Transverse colon (tissue), 4 donors: ENCODE measurements around the gene CYSTM1. TPM values are rescaled to one million over a fixed set of nuclear protein-coding genes. Genes with fewer than 3 reads are reported as not detected.

ENCODE experiments used
- DNase-seq: peaks from one replicate; pipeline ENCODE4 v3.0.0-alpha.2; 2019
- H3K27ac ChIP-seq, 4 donors: fragments of 200-600 bp; sonication (generic); 2 replicates each; pipeline ENCODE4 v1.5.1; 2016 to 2018; ENCODE audit warnings: inconsistent platforms in 4 of 4
- H3K27me3 ChIP-seq: fragments of 200-600 bp; sonication (generic); 2 replicates; pipeline ENCODE4 v1.5.1; 2017; ENCODE audit warnings: inconsistent platforms
- H3K36me3 ChIP-seq, 4 donors: fragments of 200-600 bp; sonication (generic); 2 replicates each; pipeline ENCODE4 v1.5.1; 2017 to 2019; ENCODE audit warnings: inconsistent platforms in 4 of 4
- H3K4me1 ChIP-seq, 4 donors: fragments of 200-600 bp; sonication (generic); 2 replicates each; pipeline ENCODE4 v1.5.1; 2017 to 2020; ENCODE audit warnings: inconsistent platforms in 4 of 4
- H3K4me3 ChIP-seq, 4 donors: fragments of 200-600 bp; sonication (generic); 1 replicate in 1 of 4; 2 replicates in 3 of 4; pipeline versions ENCODE4 v1.5.1 to v1.6.1; 2017 to 2019; ENCODE audit warnings: inconsistent platforms in 4 of 4
- H3K9me3 ChIP-seq, 2 donors: fragments of 200-600 bp; sonication (generic); 2 replicates each; pipeline ENCODE4 v1.5.1; 2017 to 2019; ENCODE audit warnings: inconsistent platforms in 2 of 2
- CTCF ChIP-seq, 5 experiments: fragments of 200-600 bp in 3 of 5; fragments of 450-650 bp in 2 of 5; sonication (generic) in 3 of 5; IDR thresholded peaks; 1 replicate in 2 of 5; 2 replicates in 3 of 5; pipeline ENCODE4 v1.5.1; 2016 to 2017; ENCODE audit warnings: antibody characterized with exemption in 5 of 5, inconsistent platforms in 3 of 5, mild to moderate bottlenecking in 2 of 5, moderate library complexity in 1 of 5
- EP300 ChIP-seq: sonication (generic); formaldehyde crosslinking; IDR thresholded peaks from one replicate; pipeline ENCODE4 v1.6.1; 2017; ENCODE audit warnings: antibody characterized with exemption, low read depth
- POLR2A ChIP-seq: fragments of 450-650 bp; IDR thresholded peaks from one replicate; pipeline ENCODE4 v1.6.1; 2016; ENCODE audit warnings: antibody characterized with exemption, mild to moderate bottlenecking, moderate library complexity
- POLR2AphosphoS5 ChIP-seq, 3 donors: sonication (generic); formaldehyde crosslinking; IDR thresholded peaks; one replicate each; pipeline ENCODE4 v1.6.1; 2016; ENCODE audit warnings: antibody characterized with exemption in 3 of 3
- WGBS, 2 donors: methylation state at CpG; one replicate each; pipeline ENCODE4 v1.1.5; 2018; ENCODE audit warnings: low coverage in 1 of 2; 5-methylcytosine and 5-hydroxymethylcytosine counted together
- in situ Hi-C, 4 donors: fragments of 200-750 bp; cut with MboI; loops; one replicate each; pipeline versions ENCODE4 v1.15.0 to v1.15.1; 2017; ENCODE audit warnings: low sequenced_read_pairs in 3 of 4, low pct_ligation_motif_present in 1 of 4, low pct_unique_long_range_greater_than_20kb in 1 of 4
- intact Hi-C: fragments of 100-400 bp; cut with DNase I; formaldehyde crosslinking; loops from one replicate; pipeline ENCODE4 v1.15.1; 2023; ENCODE audit warnings: low total_unique reads
- total RNA-seq, 4 donors: library from RNA; depleted of rRNA; stranded (reverse); fragments of >200 nt; gene quantifications; one replicate each; pipeline ENCODE4 v1.1.0, GENCODE V29; 2016

Gene CYSTM1
- total RNA-seq, 4 donors from 2014 or later, result 32.8 to 264 (median 107) TPM

GRCh38 chr5:140239461-140239860 is 64.5 kb downstream of the CYSTM1 start:
- DNase-seq, result no peak
- H3K9me3 ChIP-seq, result no peaks in the 10 kb centered on the region
- H3K4me3 ChIP-seq, result no peak overlapping the region
- 98% methylated on average over 5 of the region's 5 CpGs; no CpG with 5 or more reads in 1 of the 2 donors for WGBS, 2 donors
- TF ChIP-seq EP300, result no peak
- TF ChIP-seq POLR2A, result no peak
- no peak for TF ChIP-seq CTCF (IDR thresholded peaks at IDR 0.05)
- TF ChIP-seq POLR2AphosphoS5 (IDR thresholded peaks at IDR 0.05), result no peak
- intact Hi-C loops, result no loop called here
- peak overlapping the region in 3 of 4 donors; percentile 79 to 90 (median 85) for H3K27ac ChIP-seq
- no peaks in the 10 kb centered on the region for H3K27me3 ChIP-seq
- H3K36me3 ChIP-seq, result no peaks in the 10 kb centered on the region
- H3K4me1 ChIP-seq, result peaks cover 26 to 58% (median 36%) of the 10 kb centered on the region in 4 donors
- in situ Hi-C loops, result loop anchor here in 2 of 4 donors (5.0 to 25.0 kb wide), 2 partner anchors 113 to 473 kb away; partner anchors contain the start of gene ZMAT2 (in 1 of the 2)

GRCh38 chr5:140239939-140240700 is 65.1 kb downstream of the CYSTM1 start:
- 25 to 39% methylated on average over 4 to 11 of the region's 11 CpGs for WGBS, 2 donors
- DNase-seq, result peak; percentile 67
- Histone ChIP-seq H3K4me3 (no peak overlapping the region), H3K27me3 (no peaks in the 10 kb centered on the region), H3K27ac (peak overlapping the region; percentile 79 to 90 (median 84)), H3K9me3 (no peaks in the 10 kb centered on the region), H3K36me3 (peaks cover 0 to under 1% (median 0%) of the 10 kb centered on the region in 4 donors), H3K4me1 (peaks cover 31 to 64% (median 42%) of the 10 kb centered on the region in 4 donors)
- no peak for TF ChIP-seq POLR2AphosphoS5 (IDR thresholded peaks at IDR 0.05)
- TF ChIP-seq EP300, result no peak
- TF ChIP-seq POLR2A, result no peak
- TF ChIP-seq CTCF (IDR thresholded peaks at IDR 0.05), result peak; percentile 62 to 73 (median 68)
- intact Hi-C loops (loop anchor here (2.0 kb wide), 1 partner anchor 65 kb away; the partner anchor contains the start of gene CYSTM1), in situ Hi-C loops (loop anchor here in 3 of 4 donors (5.0 to 25.0 kb wide), 2 partner anchors 112 to 472 kb away; partner anchors contain the start of gene ZMAT2 (in 1 of the 3))

- intact Hi-C loops, result loop anchor here (2.0 kb wide), 1 partner anchor 66 kb away; the partner anchor contains the start of gene CYSTM1
- H3K36me3 ChIP-seq, result peaks cover 0 to 6% (median 0%) of the 10 kb centered on the region in 4 donors
- in situ Hi-C loops, result loop anchor here in 2 of 4 donors (5.0 to 25.0 kb wide), 2 partner anchors 111 to 471 kb away; partner anchors contain the start of gene ZMAT2 (in 1 of the 2)
- H3K9me3 ChIP-seq, result no peaks in the 10 kb centered on the region
- peaks cover 40 to 66% (median 47%) of the 10 kb centered on the region in 4 donors for H3K4me1 ChIP-seq
- DNase-seq, result peak; percentile 89
- no peak overlapping the region for H3K4me3 ChIP-seq
- no peaks in the 10 kb centered on the region for H3K27me3 ChIP-seq
- peak overlapping the region; percentile 79 to 90 (median 84) for H3K27ac ChIP-seq
- WGBS, 2 donors, result 34 to 60% methylated on average over 1 to 9 of the region's 9 CpGs
- TF ChIP-seq CTCF (IDR thresholded peaks at IDR 0.05) (no peak), POLR2A (peak; percentile 43), POLR2AphosphoS5 (IDR thresholded peaks at IDR 0.05) (peak; percentile 47 to 78 (median 66)), EP300 (no peak)
Measured at GRCh38 chr5:140240987-140241706, 66.2 kb downstream of the CYSTM1 start.

- in situ Hi-C loops, result loop anchor here in 2 of 4 donors (5.0 to 25.0 kb wide), 2 partner anchors 110 to 470 kb away; partner anchors contain the start of gene ZMAT2 (in 1 of the 2)
Measured at GRCh38 chr5:140242099-140242498, 67.1 kb downstream of the CYSTM1 start.

More at GRCh38 chr5:140242099-140242498, 67.1 kb downstream of the CYSTM1 start:
- Histone ChIP-seq H3K4me3 (no peak overlapping the region), H3K27ac (peak overlapping the region; percentile 79 to 90 (median 84)), H3K4me1 (peaks cover 47 to 67% (median 54%) of the 10 kb centered on the region in 4 donors), H3K9me3 (no peaks in the 10 kb centered on the region), H3K36me3 (peaks cover 0 to 6% (median 0%) of the 10 kb centered on the region in 4 donors), H3K27me3 (no peaks in the 10 kb centered on the region)
- 86% methylated on average over 4 to 5 of the region's 5 CpGs for WGBS, 2 donors
- TF ChIP-seq POLR2AphosphoS5 (IDR thresholded peaks at IDR 0.05), result no peak
- TF ChIP-seq EP300, result no peak
- TF ChIP-seq CTCF (IDR thresholded peaks at IDR 0.05), result no peak
- no peak for TF ChIP-seq POLR2A
- intact Hi-C loops, result loop anchor here (2.0 kb wide), 1 partner anchor 107 kb away; no protein-coding TSS in a partner anchor
- no peak for DNase-seq
